HCT116 (cell line): ENCODE data around the gene KRT73. TPM values are rescaled to one million over a fixed set of nuclear protein-coding genes. Genes with fewer than 3 reads are reported as not detected.

Experiments used
- ATAC-seq: fragments of 200-7000 bp; cut with Tn5 transposase; 2 replicates; pipeline ENCODE4 v1.9.1; 2020; ENCODE audit warnings: mild to moderate bottlenecking, moderate library complexity
- BruUV-seq: library from RNA; stranded (reverse); fragments of 400-500 nt; replicated peaks from 2 replicates; lab custom pipeline; 2021; lab: Mats Ljungman, UMichigan
- CTCF ChIA-PET: fragments of 300-600 bp; sonication (Branson Sonifier 250); formaldehyde crosslinking; loops from one replicate; lab custom pipeline; 2021; ENCODE audit warnings: antibody characterized with exemption; lab: Charles Lee
- POLR2A ChIA-PET: fragments of 300-600, 350-600 bp; sonication (Branson Sonifier 250); formaldehyde crosslinking; loops from one replicate; lab custom pipeline; 2021; ENCODE audit warnings: antibody characterized with exemption; lab: Charles Lee
- RAD21 ChIA-PET, 2 experiments: fragments of 300-600 bp; sonication (Branson Sonifier 250); formaldehyde crosslinking; loops; one replicate each; lab custom pipeline; 2023; ENCODE audit warnings: low total read pairs in 2 of 2; ENCODE audit not compliant: uncharacterized antibody in 2 of 2, unreplicated experiment in 2 of 2, low non-redundant PET in 1 of 2; lab: Charles Lee
- DNase-seq: peaks from one replicate; pipeline ENCODE4 v3.0.0-alpha.2; 2010; ENCODE audit warnings: low read depth, low spot score
- H2AFZ ChIP-seq: fragments of 200-600 bp; shearing (Covaris generic), sonication (generic); 2 replicates; pipeline ENCODE4 v1.6.1; 2017; ENCODE audit warnings: low read depth, mixed run types, mixed read lengths, antibody characterized with exemption, low read length; ENCODE audit not compliant: poor library complexity, severe bottlenecking
- H3K27ac ChIP-seq: 2 replicates; pipeline ENCODE4 v1.5.1; 2012; ENCODE audit warnings: low read depth, low read length
- H3K27me3 ChIP-seq: fragments of 200-600 bp; sonication (generic); 2 replicates; pipeline ENCODE4 v1.6.1; 2016; ENCODE audit warnings: mixed run types, low read length, mixed read lengths; ENCODE audit not compliant: insufficient read depth
- H3K36me3 ChIP-seq, 2 experiments: fragments of 200-500 bp in 1 of 2; fragments of 200-600 bp in 1 of 2; sonication (Bioruptor generic) in 1 of 2; sonication (generic) in 1 of 2; 2 replicates each; pipeline versions ENCODE4 v1.5.1 to v1.6.1; 2014 to 2016; ENCODE audit warnings: low read length in 2 of 2, inconsistent platforms in 1 of 2, mixed read lengths in 1 of 2, mixed run types in 1 of 2; ENCODE audit not compliant: insufficient read depth in 2 of 2, control insufficient read depth in 1 of 2
- H3K4me1 ChIP-seq, 2 experiments: fragments of 200-600 bp in 1 of 2; sonication (generic) in 1 of 2; 2 replicates each; pipeline versions ENCODE4 v1.5.1 to v1.6.1; 2012 to 2017; ENCODE audit warnings: low read length in 2 of 2, inconsistent platforms in 1 of 2, mild to moderate bottlenecking in 1 of 2, mixed read lengths in 1 of 2, mixed run types in 1 of 2, moderate library complexity in 1 of 2; ENCODE audit not compliant: insufficient read depth in 2 of 2, control insufficient read depth in 1 of 2
- H3K4me2 ChIP-seq: fragments of 200-600 bp; sonication (generic); 2 replicates; pipeline ENCODE4 v1.6.1; 2017; ENCODE audit warnings: mixed run types, low read length, mixed read lengths
- H3K4me3 ChIP-seq, 2 experiments: fragments of 200-600 bp in 1 of 2; sonication (generic) in 1 of 2; replicated peaks in 1 of 2; 2 replicates each; pipeline ENCODE4 v1.5.1; 2011 to 2016; ENCODE audit warnings: low read length in 2 of 2, control low read depth in 1 of 2, low read depth in 1 of 2, mild to moderate bottlenecking in 1 of 2, mixed read lengths in 1 of 2, mixed run types in 1 of 2
- H3K79me2 ChIP-seq: fragments of 200-600 bp; sonication (generic); 2 replicates; pipeline ENCODE4 v1.6.1; 2017; ENCODE audit warnings: mild to moderate bottlenecking, mixed run types, low read length, moderate library complexity, mixed read lengths; ENCODE audit not compliant: insufficient read depth
- H3K9ac ChIP-seq: fragments of 200-600 bp; sonication (generic); 2 replicates; pipeline ENCODE4 v1.6.1; 2016; ENCODE audit warnings: low read length, mixed read lengths
- H3K9me2 ChIP-seq: fragments of 200-600 bp; sonication (generic), shearing (Covaris generic); 2 replicates; pipeline ENCODE4 v1.6.1; 2017; ENCODE audit warnings: mixed run types, mild to moderate bottlenecking, moderate library complexity; ENCODE audit not compliant: insufficient read depth
- H3K9me3 ChIP-seq, 2 experiments: fragments of 200-500 bp in 1 of 2; fragments of 200-600 bp in 1 of 2; sonication (Bioruptor generic) in 1 of 2; sonication (generic) in 1 of 2; 2 replicates each; pipeline ENCODE4 v1.6.1; 2014 to 2017; ENCODE audit warnings: low read length in 2 of 2, mixed read lengths in 2 of 2, inconsistent platforms in 1 of 2, low read depth in 1 of 2, mild to moderate bottlenecking in 1 of 2, mixed run types in 1 of 2, moderate library complexity in 1 of 2; ENCODE audit not compliant: control insufficient read depth in 1 of 2, insufficient read depth in 1 of 2
- H4K20me1 ChIP-seq: fragments of 200-600 bp; sonication (generic), shearing (Covaris generic); 2 replicates; pipeline ENCODE4 v1.6.1; 2017; ENCODE audit warnings: mixed run types, mild to moderate bottlenecking, moderate library complexity; ENCODE audit not compliant: insufficient read depth
- ATF3 ChIP-seq: IDR thresholded peaks from 2 replicates; pipeline ENCODE4 v1.6.1; 2012
- CBX3 ChIP-seq: IDR thresholded peaks from 2 replicates; pipeline ENCODE4 v1.6.1; 2012; ENCODE audit warnings: low read depth
- ELF1 ChIP-seq: IDR thresholded peaks from 2 replicates; pipeline ENCODE4 v1.6.1; 2012; ENCODE audit warnings: low read depth, borderline replicate concordance
- EZH2 ChIP-seq: fragments of 200-600 bp; sonication (generic); IDR thresholded peaks from 2 replicates; pipeline ENCODE4 v1.6.1; 2017; ENCODE audit warnings: antibody characterized with exemption, mixed run types
- FOSL1 ChIP-seq: IDR thresholded peaks from 2 replicates; pipeline ENCODE4 v1.6.1; 2012; ENCODE audit warnings: low read depth
- JUND ChIP-seq: IDR thresholded peaks from 2 replicates; pipeline ENCODE4 v1.6.1; 2012
- RAD21 ChIP-seq: IDR thresholded peaks from 2 replicates; pipeline ENCODE4 v1.6.1; 2012; ENCODE audit warnings: low read depth, mild to moderate bottlenecking
- SIN3A ChIP-seq: IDR thresholded peaks from 2 replicates; pipeline ENCODE4 v1.6.1; 2012; ENCODE audit warnings: low read depth
- TCF7L2 ChIP-seq: IDR thresholded peaks from 2 replicates; pipeline ENCODE4 v1.7.0; 2011; ENCODE audit warnings: borderline replicate concordance, inconsistent platforms; ENCODE audit not compliant: insufficient read depth, insufficient read length; ENCODE audit errors: extremely low read depth
- YY1 ChIP-seq: IDR thresholded peaks from 2 replicates; pipeline ENCODE4 v1.6.1; 2011; ENCODE audit warnings: low read length, low read depth, moderate library complexity, mild to moderate bottlenecking; ENCODE audit not compliant: insufficient replicate concordance; ENCODE audit errors: extremely low read depth
- ZFX ChIP-seq: fragments of 450-650 bp; IDR thresholded peaks from 2 replicates; pipeline ENCODE4 v1.6.1; 2017
- intact Hi-C: fragments of 100-400 bp; cut with micrococcal nuclease; formaldehyde crosslinking; loops from 2 replicates; pipeline ENCODE4 v1.10.0; 2022
- total RNA-seq: library from RNA; stranded (reverse); gene quantifications from one replicate; pipeline ENCODE4 v1.2.1, GENCODE V29; 2021; ENCODE audit not compliant: unreplicated experiment

The KRT73 gene
- total RNA-seq, 1 experiment from 2014 or later: not detected

GRCh38 chr12:52658196-52658595, 39.8 kb upstream of the KRT73 start (continued):
- no peak for TF ChIP-seq CBX3
- no peak for TF ChIP-seq ATF3
- no peak for TF ChIP-seq SIN3A

- RAD21 ChIA-PET: no interaction called here
- intact Hi-C loops: no loop called here
- no peak overlapping the region for H3K9ac ChIP-seq
- peaks cover 15 to 21% of the 10 kb centered on the region in 2 experiments for H3K4me1 ChIP-seq
- H3K27me3 ChIP-seq: 0 out of 2 replicates have a peak, but pooled peaks cover 3% of the 10 kb centered on the region
- CTCF ChIA-PET: interaction anchor here (2.3 kb wide), 1 partner anchor 9 kb away, joined by 7 read pairs; no protein-coding TSS in a partner anchor
- H3K79me2 ChIP-seq: no peaks in the 10 kb centered on the region
- no peaks in the 10 kb centered on the region for H3K36me3 ChIP-seq
- POLR2A ChIA-PET: no interaction called here
- no peak overlapping the region for H3K4me3 ChIP-seq
- ATAC-seq (no peak), DNase-seq (no peak)
- H3K9me2 ChIP-seq: no peaks in the 10 kb centered on the region
- H4K20me1 ChIP-seq: no peaks in the 10 kb centered on the region
- no TSS peak for BruUV-seq
- no peak overlapping the region for H2AFZ ChIP-seq
- no peak for TF ChIP-seq ELF1
- no peak for TF ChIP-seq JUND
- no peak for TF ChIP-seq EZH2
- TF ChIP-seq TCF7L2: no peak
- TF ChIP-seq YY1: no peak
- TF ChIP-seq RAD21: no peak
- no peak for TF ChIP-seq ATF3
- TF ChIP-seq FOSL1: no peak
- TF ChIP-seq ZFX: no peak
- H3K9me3 ChIP-seq: no peaks in the 10 kb centered on the region
- no peak overlapping the region for H3K27ac ChIP-seq
- no peak overlapping the region for H3K4me2 ChIP-seq
Observed at GRCh38 chr12:52657250-52657902, 39.0 kb upstream of the KRT73 start.
